H1 (cell line): ENCODE data around the gene NSUN4. TPM values are rescaled to one million over a fixed set of nuclear protein-coding genes. Genes with fewer than 3 reads are reported as not detected.

Experiments
- CTCF ChIA-PET: fragments of 300-600 bp; sonication (Branson Sonifier 250); formaldehyde crosslinking; loops from one replicate; lab custom pipeline; 2021; ENCODE audit not compliant: partially characterized antibody; lab: Charles Lee
- POLR2A ChIA-PET: fragments of 300-600 bp; sonication (Branson Sonifier 250); formaldehyde crosslinking; loops from one replicate; lab custom pipeline; 2021; ENCODE audit warnings: inconsistent platforms; ENCODE audit not compliant: partially characterized antibody; lab: Charles Lee
- DNase-seq, 2 experiments: peaks; one replicate each; pipeline versions ENCODE4 v3.0.0 to v3.0.0-alpha.2; 2010 to 2022; ENCODE audit warnings: low spot score in 2 of 2, low read depth in 1 of 2, mixed read lengths in 1 of 2
- FAIRE-seq: peaks from 2 replicates; lab custom pipeline; 2011; peaks lifted over from hg19 to GRCh38; lab: Jason Lieb, UNC
- H2AFZ ChIP-seq: 2 replicates; pipeline ENCODE4 v1.8.1; 2012; ENCODE audit warnings: low read length, inconsistent platforms
- H2AK5ac ChIP-seq: 2 replicates; pipeline ENCODE4 v1.6.1; 2013; ENCODE audit warnings: low read depth, low read length
- H2BK120ac ChIP-seq: replicated peaks from 2 replicates; pipeline ENCODE3; 2013; ENCODE audit warnings: low read depth, low read length, inconsistent platforms
- H2BK12ac ChIP-seq: 2 replicates; pipeline ENCODE4 v1.6.1; 2013; ENCODE audit warnings: low read depth, low read length
- H2BK15ac ChIP-seq: 2 replicates; pipeline ENCODE4 v1.6.1; 2013; ENCODE audit warnings: low read length
- H2BK20ac ChIP-seq: 2 replicates; pipeline ENCODE4 v1.6.1; 2013; ENCODE audit warnings: low read length
- H2BK5ac ChIP-seq: 2 replicates; pipeline ENCODE4 v1.6.1; 2013; ENCODE audit warnings: low read depth, low read length
- H3K14ac ChIP-seq: 2 replicates; pipeline ENCODE4 v1.6.1; 2013; ENCODE audit warnings: inconsistent platforms; ENCODE audit not compliant: insufficient read length
- H3K18ac ChIP-seq: 2 replicates; pipeline ENCODE4 v1.6.1; 2013; ENCODE audit warnings: low read length; ENCODE audit errors: extremely low read depth
- H3K23ac ChIP-seq: 2 replicates; pipeline ENCODE4 v1.6.1; 2013; ENCODE audit warnings: inconsistent platforms; ENCODE audit not compliant: insufficient read length
- H3K23me2 ChIP-seq: 2 replicates; pipeline ENCODE4 v1.6.1; 2013; ENCODE audit warnings: low read depth, low read length
- H3K27ac ChIP-seq: 2 replicates; pipeline ENCODE4 v1.6.1; 2011; ENCODE audit warnings: low read depth, low read length, inconsistent platforms
- H3K27me3 ChIP-seq, 4 experiments: replicated peaks in 1 of 4; 1 replicate in 1 of 4; 2 replicates in 3 of 4; pipeline versions ENCODE4 v1.6.1 to v1.8.1; 2011 to 2013; ENCODE audit warnings: low read length in 3 of 4, mild to moderate bottlenecking in 3 of 4, inconsistent platforms in 2 of 4, mixed read lengths in 2 of 4, moderate library complexity in 1 of 4; ENCODE audit not compliant: control insufficient read depth in 3 of 4, insufficient read depth in 3 of 4; ENCODE audit errors: extremely low read depth in 1 of 4
- H3K36me3 ChIP-seq, 4 experiments: 2 replicates each; pipeline versions ENCODE4 v1.6.1 to v1.8.1; 2011 to 2013; ENCODE audit warnings: mild to moderate bottlenecking in 4 of 4, low read length in 3 of 4, moderate library complexity in 2 of 4, control low read depth in 1 of 4, inconsistent platforms in 1 of 4; ENCODE audit not compliant: insufficient read depth in 4 of 4, control insufficient read depth in 2 of 4
- H3K4ac ChIP-seq: replicated peaks from 2 replicates; pipeline ENCODE3; 2013; ENCODE audit warnings: low read length, low read depth, mixed read lengths, inconsistent platforms; ENCODE audit not compliant: insufficient read length
- H3K4me1 ChIP-seq, 4 experiments: replicated peaks in 1 of 4; 1 replicate in 1 of 4; 2 replicates in 3 of 4; pipeline versions ENCODE4 v1.6.1 to v1.8.1; 2011 to 2013; ENCODE audit warnings: low read length in 3 of 4, inconsistent platforms in 2 of 4, mixed read lengths in 1 of 4; ENCODE audit not compliant: insufficient read depth in 4 of 4, control insufficient read depth in 3 of 4
- H3K4me2 ChIP-seq, 2 experiments: 2 replicates each; pipeline versions ENCODE4 v1.6.1 to v1.8.1; 2011 to 2013; ENCODE audit warnings: low read depth in 2 of 2, low read length in 2 of 2, control low read depth in 1 of 2, inconsistent platforms in 1 of 2, mild to moderate bottlenecking in 1 of 2; ENCODE audit not compliant: insufficient read depth in 1 of 2
- H3K4me3 ChIP-seq, 4 experiments: fragments of 200-600, 300-600 bp in 1 of 4; sonication (generic), shearing (Covaris generic), sonication (Bioruptor Twin) in 1 of 4; 2 replicates each; pipeline versions ENCODE4 v1.5.1 to v1.8.1; 2011 to 2016; ENCODE audit warnings: low read length in 4 of 4, low read depth in 3 of 4, control low read depth in 2 of 4, inconsistent platforms in 2 of 4, mild to moderate bottlenecking in 2 of 4, mixed read lengths in 1 of 4, moderate library complexity in 1 of 4; ENCODE audit not compliant: insufficient read depth in 2 of 4; ENCODE audit errors: extremely low read depth in 1 of 4
- H3K56ac ChIP-seq: replicated peaks from 2 replicates; pipeline ENCODE3; 2013; ENCODE audit warnings: low read depth, mild to moderate bottlenecking, mixed read lengths, low read length, inconsistent platforms; ENCODE audit not compliant: insufficient read length
- H3K79me1 ChIP-seq: 2 replicates; pipeline ENCODE4 v1.6.1; 2013; ENCODE audit warnings: low read depth, low read length, control low read depth
- H3K79me2 ChIP-seq, 2 experiments: 2 replicates each; pipeline versions ENCODE4 v1.6.1 to v1.8.1; 2012 to 2013; ENCODE audit warnings: low read length in 2 of 2, mild to moderate bottlenecking in 2 of 2, inconsistent platforms in 1 of 2; ENCODE audit not compliant: insufficient read depth in 2 of 2, control insufficient read depth in 1 of 2
- H3K9ac ChIP-seq, 4 experiments: replicated peaks in 1 of 4; 1 replicate in 1 of 4; 2 replicates in 3 of 4; pipeline versions ENCODE4 v1.6.1 to v1.8.1; 2011 to 2013; ENCODE audit warnings: low read depth in 3 of 4, low read length in 3 of 4, control low read depth in 2 of 4, mild to moderate bottlenecking in 2 of 4, moderate library complexity in 2 of 4, inconsistent platforms in 1 of 4; ENCODE audit errors: extremely low read depth in 1 of 4
- H3K9me3 ChIP-seq, 2 experiments: 2 replicates each; pipeline versions ENCODE4 v1.6.1 to v1.8.1; 2012 to 2013; ENCODE audit warnings: mild to moderate bottlenecking in 2 of 2, moderate library complexity in 2 of 2, control low read depth in 1 of 2, inconsistent platforms in 1 of 2, low read depth in 1 of 2, low read length in 1 of 2, mixed read lengths in 1 of 2; ENCODE audit not compliant: insufficient read depth in 2 of 2
- H4K20me1 ChIP-seq, 2 experiments: replicated peaks in 1 of 2; 2 replicates each; pipeline versions ENCODE3 to v1.8.1; 2011 to 2013; ENCODE audit warnings: inconsistent platforms in 2 of 2, low read length in 2 of 2, mild to moderate bottlenecking in 1 of 2; ENCODE audit not compliant: insufficient read depth in 2 of 2, control insufficient read depth in 1 of 2
- H4K5ac ChIP-seq: 2 replicates; pipeline ENCODE4 v1.6.1; 2013; ENCODE audit warnings: low read length, low read depth, mixed read lengths, inconsistent platforms; ENCODE audit not compliant: insufficient read length
- H4K8ac ChIP-seq: 2 replicates; pipeline ENCODE4 v1.8.0; 2013; ENCODE audit warnings: mild to moderate bottlenecking, moderate library complexity, low read length, inconsistent platforms; ENCODE audit not compliant: insufficient read depth; ENCODE audit errors: extremely low read depth
- H4K91ac ChIP-seq: replicated peaks from 2 replicates; pipeline ENCODE3; 2013; ENCODE audit warnings: low read length, mixed read lengths, inconsistent platforms; ENCODE audit not compliant: insufficient read length
- CEBPB ChIP-seq: IDR thresholded peaks from 2 replicates; pipeline ENCODE4 v1.6.1; 2012; ENCODE audit warnings: low read depth, low read length
- EZH2 ChIP-seq: fragments of 200-600 bp; sonication (generic); IDR thresholded peaks from 2 replicates; pipeline ENCODE4 v1.7.1; 2012; ENCODE audit warnings: low read depth, mild to moderate bottlenecking, moderate library complexity, low read length, inconsistent platforms; ENCODE audit not compliant: severe bottlenecking
- JUN ChIP-seq: IDR thresholded peaks from 2 replicates; pipeline ENCODE4 v1.6.1; 2011; ENCODE audit warnings: low read depth, mild to moderate bottlenecking, improper control_type of control experiment, low read length
- JUND ChIP-seq: IDR thresholded peaks from 2 replicates; pipeline ENCODE4 v1.6.1; 2011; ENCODE audit warnings: mild to moderate bottlenecking, improper control_type of control experiment, low read length
- NANOG ChIP-seq: IDR thresholded peaks from 2 replicates; pipeline ENCODE4 v1.6.1; 2011; ENCODE audit warnings: low read length, low read depth, mild to moderate bottlenecking, inconsistent platforms; ENCODE audit not compliant: insufficient read depth, poor library complexity, severe bottlenecking
- RBBP5 ChIP-seq: IDR thresholded peaks from 2 replicates; pipeline ENCODE4 v1.7.1; 2012; ENCODE audit warnings: low read depth, mild to moderate bottlenecking, inconsistent platforms, low read length, moderate library complexity, borderline replicate concordance
- SIRT6 ChIP-seq: IDR thresholded peaks from one replicate; pipeline ENCODE4 v1.7.1; 2012; ENCODE audit warnings: low read length, inconsistent platforms
- SIX5 ChIP-seq: IDR thresholded peaks from 2 replicates; pipeline ENCODE4 v1.6.1; 2011; ENCODE audit warnings: mild to moderate bottlenecking, low read depth, low read length
- SP2 ChIP-seq: IDR thresholded peaks from 2 replicates; pipeline ENCODE4 v1.6.1; 2012; ENCODE audit warnings: mild to moderate bottlenecking, low read length, inconsistent platforms
- TAF1 ChIP-seq: IDR thresholded peaks from 2 replicates; pipeline ENCODE4 v1.6.1; 2011; ENCODE audit warnings: mild to moderate bottlenecking, low read depth, low read length
- WGBS, 2 experiments: shearing (Covaris generic) in 1 of 2; methylation state at CpG; one replicate each; pipeline versions ENCODE4 v1.1.6 to v1.1.7; 2013 to 2015; ENCODE audit warnings: low lambda C conversion rate in 2 of 2, mixed read lengths in 2 of 2, inconsistent platforms in 1 of 2, low coverage in 1 of 2, missing lambda C conversion rate in 1 of 2; ENCODE audit not compliant: insufficient replicate concordance in 2 of 2, insufficient coverage in 1 of 2, insufficient read length in 1 of 2; ENCODE audit errors: extremely low coverage in 1 of 2, missing lambda C conversion rate in 1 of 2; 5-methylcytosine and 5-hydroxymethylcytosine counted together
- polyA plus RNA-seq, 7 experiments: library from polyadenylated mRNA; depleted of rRNA in 3 of 7; stranded (reverse) in 5 of 7; unstranded in 2 of 7; fragments of >200 nt in 5 of 7; fragments of 200-250 nt in 2 of 7; gene quantifications; 1 replicate in 5 of 7; 2 replicates in 1 of 7; 4 replicates in 1 of 7; pipeline versions ENCODE4 v1.2.1 to v1.2.3, GENCODE V29; 2011 to 2013; ENCODE audit warnings: missing spikeins in 2 of 7, mixed read lengths in 2 of 7
- total RNA-seq: library from RNA; stranded (reverse); fragmentation: NEBNext Ultra II Directional; extraction: Animal tissue kit (Norgen Biotek cat#: 25700); gene quantifications from 2 replicates; pipeline ENCODE4 v1.2.1, GENCODE V29; 2021

NSUN4 gene
- total and polyA plus RNA-seq, 2 of the 8 experiments (the other 6 are each of a cell fraction or from before 2014, with no cell fraction given) = 9.7 to 15.7 TPM

DNA sequence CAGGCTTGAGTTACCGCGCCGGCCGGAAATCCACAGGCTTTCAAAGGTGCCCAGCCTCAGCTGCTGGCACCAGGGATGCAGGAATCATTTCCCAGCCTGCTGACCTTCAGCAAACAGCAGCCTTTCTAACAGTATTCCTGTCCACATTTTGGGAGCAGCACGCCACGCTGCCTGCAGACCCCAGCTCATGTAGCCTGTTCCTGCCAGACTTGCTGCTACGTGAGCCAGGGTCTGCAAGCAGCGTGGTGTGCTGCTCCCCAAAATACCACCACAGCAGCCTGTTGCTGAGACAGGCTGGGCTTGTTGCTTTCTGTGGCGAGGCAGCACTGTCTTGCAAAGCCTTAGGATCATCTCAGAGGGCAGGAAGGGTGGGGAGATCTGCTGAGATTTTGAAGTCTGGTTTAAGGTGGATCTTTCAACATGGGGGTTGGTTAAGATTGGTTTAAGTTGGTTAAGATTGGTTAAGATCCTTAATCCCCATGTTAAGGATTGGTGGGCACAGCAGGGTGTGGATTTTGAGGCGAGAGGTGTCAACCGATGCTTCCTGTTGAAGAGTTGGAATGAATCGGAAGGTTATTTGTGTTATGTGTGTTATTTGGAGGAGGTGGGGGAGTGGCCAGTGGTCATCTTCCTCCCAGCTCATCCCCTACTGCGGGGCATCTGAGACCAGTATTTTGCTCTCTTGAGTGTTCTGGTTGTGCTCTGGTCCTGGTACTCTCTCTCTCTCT is 66.4 kb downstream of the NSUN4 start:
- H2BK20ac ChIP-seq = 0 out of 2 replicates have a peak overlapping the region, but pooled peaks have one; percentile 86
- H2AK5ac ChIP-seq = 0 out of 2 replicates have a peak overlapping the region, but pooled peaks have one; percentile 48
- no peak overlapping the region for H3K14ac ChIP-seq
- no peaks in the 10 kb centered on the region; the same call in 1 of the 2 replicates for H3K23me2 ChIP-seq
- no peak overlapping the region for H2AFZ ChIP-seq
- DNase-seq = no peak
- H2BK120ac ChIP-seq = peak overlapping the region; percentile 56
- CTCF ChIA-PET = interaction anchor here (0.7 to 25.3 kb wide), 12 partner anchors 8 to 121 kb away, joined by 3 to 513 read pairs (median 4); partner anchors contain the start of gene FAAH
- no peaks in the 10 kb centered on the region for H3K79me1 ChIP-seq
- H4K91ac ChIP-seq = peak overlapping the region; percentile 93
- H4K8ac ChIP-seq = no peak overlapping the region; the same call in 1 of the 2 replicates
- 75% methylated on average over 12 of the region's 13 CpGs; no CpG with 5 or more reads in 1 of the 2 experiments for WGBS, 2 experiments
- no peak for FAIRE-seq
- H4K20me1 ChIP-seq = peaks cover 0 to 2% of the 10 kb centered on the region in 2 experiments
- peaks cover 2 to 19% (median 13%) of the 10 kb centered on the region in 4 experiments for H3K4me1 ChIP-seq
- no peaks in the 10 kb centered on the region for H3K27me3 ChIP-seq
- no peaks in the 10 kb centered on the region for H3K9me3 ChIP-seq
- H2BK12ac ChIP-seq = peak overlapping the region; percentile 98; the same call in 1 of the 2 replicates
- no peak overlapping the region for H3K4me3 ChIP-seq
- H2BK15ac ChIP-seq = peak overlapping the region; percentile 81; the same call in 1 of the 2 replicates
- H3K56ac ChIP-seq = no peak overlapping the region
- H4K5ac ChIP-seq = peak overlapping the region; percentile 38
- H3K18ac ChIP-seq = peak overlapping the region; percentile 75
- POLR2A ChIA-PET = interaction anchor here (1.0 to 4.0 kb wide), 2 partner anchors 12 to 30 kb away, joined by 3 to 19 read pairs; no protein-coding TSS in a partner anchor
- H3K4ac ChIP-seq = peak overlapping the region; percentile 12
- H3K27ac ChIP-seq = no peak overlapping the region
- H3K79me2 ChIP-seq = peaks cover 0 to 4% of the 10 kb centered on the region in 2 experiments; a peak in 1 of 4 replicates
- no peak for TF ChIP-seq JUND
- no peak for TF ChIP-seq SP2
- TF ChIP-seq TAF1 = no peak
- TF ChIP-seq CEBPB = no peak
- TF ChIP-seq SIRT6 = no peak
- TF ChIP-seq JUN = no peak
- no peak for TF ChIP-seq NANOG
- no peak for TF ChIP-seq EZH2
- TF ChIP-seq SIX5 = no peak
- TF ChIP-seq RBBP5 = no peak
- no peak overlapping the region for H3K23ac ChIP-seq
- peak overlapping the region in 1 of 4 experiments; percentile 7; a peak in 1 of 7 replicates for H3K9ac ChIP-seq
- peak overlapping the region; percentile 5 to 45; a peak in 2 of 4 replicates for H3K4me2 ChIP-seq
- peak overlapping the region; percentile 66 for H2BK5ac ChIP-seq
- H3K36me3 ChIP-seq = peaks cover 3 to 16% (median 4%) of the 10 kb centered on the region in 4 experiments; a peak in 5 of 8 replicates
